ENCODE data around the gene SORT1. TPM values are rescaled to one million over a fixed set of nuclear protein-coding genes. Genes with fewer than 3 reads are reported as not detected.

Gene SORT1
- total and polyA plus RNA-seq, 4 donors = 1.0 to 10.6 (median 3.4) TPM

DNA sequence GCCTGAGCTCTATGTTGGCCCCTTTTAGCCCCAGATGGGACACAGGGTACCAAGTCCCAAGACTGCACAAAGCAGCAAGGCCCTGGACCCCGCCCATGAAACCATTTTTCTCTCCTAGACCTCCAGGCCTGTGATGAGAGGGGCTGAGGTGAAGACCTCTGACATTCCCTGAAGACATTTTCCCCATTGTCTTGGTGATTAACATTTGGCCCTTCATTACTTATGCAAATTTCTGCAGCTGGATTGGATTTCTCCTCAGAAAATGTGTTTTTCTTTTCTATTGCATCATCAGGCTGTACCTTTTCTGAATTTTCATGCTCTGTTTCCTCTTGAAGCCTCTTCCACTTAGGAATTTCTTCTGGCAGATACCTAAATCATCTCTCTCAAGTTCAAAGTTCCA lies 36.8 kb upstream of the SORT1 start:
- WGBS = 78% methylated on average over 1 of the region's 1 CpG
- TF ChIP-seq YY1 (IDR thresholded peaks at IDR 0.05) = no peak
- Histone ChIP-seq H3K9ac (ENCODE audit: low read depth in 1 of 2, low read length in 2 of 2) (no peak overlapping the region), H3K36me3 (ENCODE audit: control insufficient read depth in 4 of 4, insufficient read depth in 3 of 4, low read depth in 1 of 4, low read length in 3 of 4) (no peaks in the 10 kb centered on the region), H3K27ac (ENCODE audit: low read depth in 1 of 2, low read length in 2 of 2) (no peak overlapping the region), H3K27me3 (ENCODE audit: control insufficient read depth in 4 of 4, insufficient read depth in 4 of 4, low read length in 3 of 4) (no peaks in the 10 kb centered on the region), H3K4me1 (ENCODE audit: control insufficient read depth in 4 of 4, insufficient read depth in 4 of 4, low read length in 3 of 4) (no peaks in the 10 kb centered on the region), H3K9me3 (ENCODE audit: control insufficient read depth in 4 of 4, low read length in 3 of 4) (no peaks in the 10 kb centered on the region), H3K4me3 (ENCODE audit: low read depth in 1 of 3, low read length in 3 of 3) (no peak overlapping the region)
- no peak for DNase-seq (ENCODE audit: low spot score)

DNA sequence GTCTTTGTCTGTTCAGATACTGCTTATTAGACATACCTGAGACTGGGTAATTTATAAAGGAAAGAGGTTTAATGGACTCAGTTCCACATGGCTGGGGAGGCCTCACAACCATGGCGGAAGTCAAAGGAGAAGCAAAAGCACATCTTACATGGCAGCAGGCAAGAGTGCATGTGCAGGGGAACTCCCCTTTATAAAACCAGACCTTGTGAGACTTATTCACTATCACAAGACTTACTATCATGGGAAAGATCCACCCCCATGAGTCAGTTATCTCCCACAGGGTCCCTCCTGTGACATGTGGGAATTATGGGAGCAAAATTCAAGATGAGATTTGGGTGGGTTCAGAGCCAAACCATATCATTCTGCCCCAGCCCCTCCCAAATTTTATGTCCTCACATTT lies 35.6 kb upstream of the SORT1 start:
- Histone ChIP-seq H3K4me1 (ENCODE audit: control insufficient read depth in 4 of 4, insufficient read depth in 4 of 4, low read length in 3 of 4) (no peaks in the 10 kb centered on the region), H3K36me3 (ENCODE audit: control insufficient read depth in 4 of 4, insufficient read depth in 3 of 4, low read depth in 1 of 4, low read length in 3 of 4) (no peaks in the 10 kb centered on the region), H3K9me3 (ENCODE audit: control insufficient read depth in 4 of 4, low read length in 3 of 4) (no peaks in the 10 kb centered on the region), H3K27me3 (ENCODE audit: control insufficient read depth in 4 of 4, insufficient read depth in 4 of 4, low read length in 3 of 4) (no peaks in the 10 kb centered on the region), H3K9ac (ENCODE audit: low read depth in 1 of 2, low read length in 2 of 2) (no peak overlapping the region), H3K27ac (ENCODE audit: low read depth in 1 of 2, low read length in 2 of 2) (no peak overlapping the region), H3K4me3 (ENCODE audit: low read depth in 1 of 3, low read length in 3 of 3) (no peak overlapping the region)
- 100% methylated on average over 1 of the region's 1 CpG for WGBS
- TF ChIP-seq, protein P1, sequence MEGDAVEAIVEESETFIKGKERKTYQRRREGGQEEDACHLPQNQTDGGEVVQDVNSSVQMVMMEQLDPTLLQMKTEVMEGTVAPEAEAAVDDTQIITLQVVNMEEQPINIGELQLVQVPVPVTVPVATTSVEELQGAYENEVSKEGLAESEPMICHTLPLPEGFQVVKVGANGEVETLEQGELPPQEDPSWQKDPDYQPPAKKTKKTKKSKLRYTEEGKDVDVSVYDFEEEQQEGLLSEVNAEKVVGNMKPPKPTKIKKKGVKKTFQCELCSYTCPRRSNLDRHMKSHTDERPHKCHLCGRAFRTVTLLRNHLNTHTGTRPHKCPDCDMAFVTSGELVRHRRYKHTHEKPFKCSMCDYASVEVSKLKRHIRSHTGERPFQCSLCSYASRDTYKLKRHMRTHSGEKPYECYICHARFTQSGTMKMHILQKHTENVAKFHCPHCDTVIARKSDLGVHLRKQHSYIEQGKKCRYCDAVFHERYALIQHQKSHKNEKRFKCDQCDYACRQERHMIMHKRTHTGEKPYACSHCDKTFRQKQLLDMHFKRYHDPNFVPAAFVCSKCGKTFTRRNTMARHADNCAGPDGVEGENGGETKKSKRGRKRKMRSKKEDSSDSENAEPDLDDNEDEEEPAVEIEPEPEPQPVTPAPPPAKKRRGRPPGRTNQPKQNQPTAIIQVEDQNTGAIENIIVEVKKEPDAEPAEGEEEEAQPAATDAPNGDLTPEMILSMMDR (IDR thresholded peaks at IDR 0.05; ENCODE audit: low read depth, low read length, missing input control) = no peak
- TF ChIP-seq YY1 (IDR thresholded peaks at IDR 0.05) (no peak), RXRA (IDR thresholded peaks at IDR 0.05) (no peak), FOXA1 (IDR thresholded peaks at IDR 0.05) (no peak), EGR1 (IDR thresholded peaks at IDR 0.05; ENCODE audit: low read depth in 2 of 2) (no peak), RAD21 (IDR thresholded peaks at IDR 0.05) (no peak), GABPA (IDR thresholded peaks at IDR 0.05 in 1 of 2, conservative IDR thresholded peaks at IDR 0.05 in 1 of 2) (no peak), FOXA2 (IDR thresholded peaks at IDR 0.05) (no peak), TAF1 (conservative IDR thresholded peaks at IDR 0.05) (no peak), HNF4G (IDR thresholded peaks at IDR 0.05) (no peak), HNF4A (conservative IDR thresholded peaks at IDR 0.05) (no peak), SP1 (IDR thresholded peaks at IDR 0.05) (no peak)
- TF ChIP-seq, protein P2, sequence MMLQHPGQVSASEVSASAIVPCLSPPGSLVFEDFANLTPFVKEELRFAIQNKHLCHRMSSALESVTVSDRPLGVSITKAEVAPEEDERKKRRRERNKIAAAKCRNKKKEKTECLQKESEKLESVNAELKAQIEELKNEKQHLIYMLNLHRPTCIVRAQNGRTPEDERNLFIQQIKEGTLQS (IDR thresholded peaks at IDR 0.05) = no peak
- TF ChIP-seq, protein P3, sequence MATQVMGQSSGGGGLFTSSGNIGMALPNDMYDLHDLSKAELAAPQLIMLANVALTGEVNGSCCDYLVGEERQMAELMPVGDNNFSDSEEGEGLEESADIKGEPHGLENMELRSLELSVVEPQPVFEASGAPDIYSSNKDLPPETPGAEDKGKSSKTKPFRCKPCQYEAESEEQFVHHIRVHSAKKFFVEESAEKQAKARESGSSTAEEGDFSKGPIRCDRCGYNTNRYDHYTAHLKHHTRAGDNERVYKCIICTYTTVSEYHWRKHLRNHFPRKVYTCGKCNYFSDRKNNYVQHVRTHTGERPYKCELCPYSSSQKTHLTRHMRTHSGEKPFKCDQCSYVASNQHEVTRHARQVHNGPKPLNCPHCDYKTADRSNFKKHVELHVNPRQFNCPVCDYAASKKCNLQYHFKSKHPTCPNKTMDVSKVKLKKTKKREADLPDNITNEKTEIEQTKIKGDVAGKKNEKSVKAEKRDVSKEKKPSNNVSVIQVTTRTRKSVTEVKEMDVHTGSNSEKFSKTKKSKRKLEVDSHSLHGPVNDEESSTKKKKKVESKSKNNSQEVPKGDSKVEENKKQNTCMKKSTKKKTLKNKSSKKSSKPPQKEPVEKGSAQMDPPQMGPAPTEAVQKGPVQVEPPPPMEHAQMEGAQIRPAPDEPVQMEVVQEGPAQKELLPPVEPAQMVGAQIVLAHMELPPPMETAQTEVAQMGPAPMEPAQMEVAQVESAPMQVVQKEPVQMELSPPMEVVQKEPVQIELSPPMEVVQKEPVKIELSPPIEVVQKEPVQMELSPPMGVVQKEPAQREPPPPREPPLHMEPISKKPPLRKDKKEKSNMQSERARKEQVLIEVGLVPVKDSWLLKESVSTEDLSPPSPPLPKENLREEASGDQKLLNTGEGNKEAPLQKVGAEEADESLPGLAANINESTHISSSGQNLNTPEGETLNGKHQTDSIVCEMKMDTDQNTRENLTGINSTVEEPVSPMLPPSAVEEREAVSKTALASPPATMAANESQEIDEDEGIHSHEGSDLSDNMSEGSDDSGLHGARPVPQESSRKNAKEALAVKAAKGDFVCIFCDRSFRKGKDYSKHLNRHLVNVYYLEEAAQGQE (IDR thresholded peaks at IDR 0.05) = no peak
- TF ChIP-seq, protein P4, sequence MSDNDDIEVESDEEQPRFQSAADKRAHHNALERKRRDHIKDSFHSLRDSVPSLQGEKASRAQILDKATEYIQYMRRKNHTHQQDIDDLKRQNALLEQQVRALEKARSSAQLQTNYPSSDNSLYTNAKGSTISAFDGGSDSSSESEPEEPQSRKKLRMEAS (IDR thresholded peaks at IDR 0.05) = no peak
- DNase-seq (ENCODE audit: low spot score) = no peak

Measured in liver (tissue), 9 donors.